ENCODE data around the gene AKAP13. TPM values are rescaled to one million over a fixed set of nuclear protein-coding genes. Genes with fewer than 3 reads are reported as not detected.

The AKAP13 gene
- polyA plus RNA-seq, 1 experiment = 13.6 TPM

GRCh38 chr15:85693277-85693676 is 312.9 kb downstream of the AKAP13 start:
- TF ChIP-seq CTCF (IDR thresholded peaks at IDR 0.05; ENCODE audit: insufficient read depth, low read depth, low read length) = no peak
- no peak for DNase-seq (ENCODE audit: low read depth)
- Histone ChIP-seq H3K27me3 (ENCODE audit: control insufficient read depth, insufficient read depth, low read length) (no peaks in the 10 kb centered on the region), H3K4me3 (ENCODE audit: low read depth, low read length) (no peak overlapping the region), H3K36me3 (ENCODE audit: control insufficient read depth, insufficient read depth, low read length) (peaks cover 3% of the 10 kb centered on the region; the same call in 1 of the 2 replicates)
- POLR2A ChIA-PET = no interaction called here
- CTCF ChIA-PET = interaction anchor here (1.0 to 1.2 kb wide), 2 partner anchors 71 to 397 kb away, joined by 3 to 4 read pairs; no protein-coding TSS in a partner anchor

- TF ChIP-seq CTCF (IDR thresholded peaks at IDR 0.05; ENCODE audit: insufficient read depth, low read depth, low read length) = no peak
- H3K27me3 ChIP-seq (ENCODE audit: control insufficient read depth, insufficient read depth, low read length) = no peaks in the 10 kb centered on the region
- ChIA-PET POLR2A (no interaction called here), CTCF (no interaction called here)
- no peak overlapping the region for H3K4me3 ChIP-seq (ENCODE audit: low read depth, low read length)
- DNase-seq (ENCODE audit: low read depth) = no peak
- peaks cover 3% of the 10 kb centered on the region; the same call in 1 of the 2 replicates for H3K36me3 ChIP-seq (ENCODE audit: control insufficient read depth, insufficient read depth, low read length)
Measured at GRCh38 chr15:85694091-85694490, 313.7 kb downstream of the AKAP13 start.

GRCh38 chr15:85700767-85701166 is 320.4 kb downstream of the AKAP13 start:
- no peak for TF ChIP-seq CTCF (IDR thresholded peaks at IDR 0.05; ENCODE audit: insufficient read depth, low read depth, low read length)
- ChIA-PET POLR2A (no interaction called here), CTCF (interaction anchor here (0.6 kb wide), 1 partner anchor 20 kb away, joined by 3 read pairs; no protein-coding TSS in a partner anchor)
- H3K4me3 ChIP-seq (ENCODE audit: low read depth, low read length) = no peak overlapping the region
- H3K36me3 ChIP-seq (ENCODE audit: control insufficient read depth, insufficient read depth, low read length) = no peaks in the 10 kb centered on the region; the same call in 1 of the 2 replicates
- no peaks in the 10 kb centered on the region for H3K27me3 ChIP-seq (ENCODE audit: control insufficient read depth, insufficient read depth, low read length)
- no peak for DNase-seq (ENCODE audit: low read depth)

- no peak for TF ChIP-seq CTCF (IDR thresholded peaks at IDR 0.05; ENCODE audit: insufficient read depth, low read depth, low read length)
- ChIA-PET POLR2A (no interaction called here), CTCF (interaction anchor here (0.8 kb wide), 1 partner anchor 20 kb away, joined by 3 read pairs; no protein-coding TSS in a partner anchor)
- peaks cover 2% of the 10 kb centered on the region; the same call in 1 of the 2 replicates for H3K36me3 ChIP-seq (ENCODE audit: control insufficient read depth, insufficient read depth, low read length)
- H3K27me3 ChIP-seq (ENCODE audit: control insufficient read depth, insufficient read depth, low read length) = no peaks in the 10 kb centered on the region
- H3K4me3 ChIP-seq (ENCODE audit: low read depth, low read length) = no peak overlapping the region
- no peak for DNase-seq (ENCODE audit: low read depth)
Measured at GRCh38 chr15:85702321-85703101, 322.1 kb downstream of the AKAP13 start.

GRCh38 chr15:85704066-85704465 is 323.7 kb downstream of the AKAP13 start:
- DNase-seq (ENCODE audit: low read depth) = no peak
- Histone ChIP-seq H3K27me3 (ENCODE audit: control insufficient read depth, insufficient read depth, low read length) (no peaks in the 10 kb centered on the region), H3K36me3 (ENCODE audit: control insufficient read depth, insufficient read depth, low read length) (peaks cover 2% of the 10 kb centered on the region; the same call in 1 of the 2 replicates), H3K4me3 (ENCODE audit: low read depth, low read length) (no peak overlapping the region)
- ChIA-PET CTCF (interaction anchor here (1.1 kb wide), 1 partner anchor 17 kb away, joined by 5 read pairs; no protein-coding TSS in a partner anchor), POLR2A (interaction anchor here (0.6 kb wide), 1 partner anchor 50 kb away, joined by 3 read pairs; no protein-coding TSS in a partner anchor)
- TF ChIP-seq CTCF (IDR thresholded peaks at IDR 0.05; ENCODE audit: insufficient read depth, low read depth, low read length) = no peak

All from BJ (cell line).